ENCODE results near the gene PI16.

Gene PI16

GRCh38 chr6:36975231-36976006 lies 20.9 kb downstream of the PI16 start:
- in situ Hi-C loops (cut with HindIII; ENCODE audit: low pct_ligation_motif_present, low sequenced_read_pairs), result no loop called here
- Histone ChIP-seq H3K27me3 (replicated peaks) (no peaks in the 10 kb centered on the region), H3K4me3 (ENCODE audit: low read depth, low read length) (no peak overlapping the region), H3K36me3 (replicated peaks) (peaks cover 84% of the 10 kb centered on the region), H3K27ac (no peak overlapping the region)
- no peak for TF ChIP-seq CTCF (IDR thresholded peaks at IDR 0.05; ENCODE audit: low read depth, low read length, missing control alignments)
- DNase-seq, result no peak

- Histone ChIP-seq H3K4me3 (ENCODE audit: low read depth, low read length) (no peak overlapping the region), H3K27ac (no peak overlapping the region), H3K36me3 (replicated peaks) (peaks cover 83% of the 10 kb centered on the region), H3K27me3 (replicated peaks) (no peaks in the 10 kb centered on the region)
- in situ Hi-C loops (cut with HindIII; ENCODE audit: low pct_ligation_motif_present, low sequenced_read_pairs), result no loop called here
- DNase-seq, result no peak
- no peak for TF ChIP-seq CTCF (IDR thresholded peaks at IDR 0.05; ENCODE audit: low read depth, low read length, missing control alignments)
Observed at GRCh38 chr6:36976007-36976264, 21.4 kb downstream of the PI16 start.

GRCh38 chr6:36976509-36976908 lies 22.0 kb downstream of the PI16 start:
- H3K36me3 ChIP-seq (replicated peaks), result peaks cover 79% of the 10 kb centered on the region
- H3K27ac ChIP-seq, result no peak overlapping the region
- TF ChIP-seq CTCF (IDR thresholded peaks at IDR 0.05; ENCODE audit: low read depth, low read length, missing control alignments), result no peak
- no peak for DNase-seq
- H3K4me3 ChIP-seq (ENCODE audit: low read depth, low read length), result no peak overlapping the region
- in situ Hi-C loops (cut with HindIII; ENCODE audit: low pct_ligation_motif_present, low sequenced_read_pairs), result no loop called here
- H3K27me3 ChIP-seq (replicated peaks), result no peaks in the 10 kb centered on the region

GRCh38 chr6:36976931-36977330 lies 22.4 kb downstream of the PI16 start:
- in situ Hi-C loops (cut with HindIII; ENCODE audit: low pct_ligation_motif_present, low sequenced_read_pairs), result no loop called here
- no peak overlapping the region for H3K4me3 ChIP-seq (ENCODE audit: low read depth, low read length)
- no peak for DNase-seq
- no peak overlapping the region for H3K27ac ChIP-seq
- no peaks in the 10 kb centered on the region for H3K27me3 ChIP-seq (replicated peaks)
- peaks cover 75% of the 10 kb centered on the region for H3K36me3 ChIP-seq (replicated peaks)
- no peak for TF ChIP-seq CTCF (IDR thresholded peaks at IDR 0.05; ENCODE audit: low read depth, low read length, missing control alignments)

- Histone ChIP-seq H3K27ac (no peak overlapping the region), H3K4me3 (ENCODE audit: low read depth, low read length) (no peak overlapping the region), H3K27me3 (replicated peaks) (no peaks in the 10 kb centered on the region), H3K36me3 (replicated peaks) (peaks cover 70% of the 10 kb centered on the region)
- DNase-seq, result no peak
- in situ Hi-C loops (cut with HindIII; ENCODE audit: low pct_ligation_motif_present, low sequenced_read_pairs), result no loop called here
- peak; percentile 69 for TF ChIP-seq CTCF (IDR thresholded peaks at IDR 0.05; ENCODE audit: low read depth, low read length, missing control alignments)
Observed at GRCh38 chr6:36977470-36977941, 23.0 kb downstream of the PI16 start.

Data from brain microvascular endothelial cell (primary cell).